HG03571 (cell line): ENCODE results near the gene GJB2.
"Not testable (repeated sequence)": the region's sequence is repeated elsewhere in the genome, so short reads cannot be mapped to it uniquely, and the experiment has no call there.

ENCODE experiments used
- ATAC-seq: cut with Tn5 transposase; IDR thresholded peaks from one replicate; pipeline ENCODE4 v1.9.1; 2021; ENCODE audit not compliant: unreplicated experiment

The GJB2 gene

GRCh38 chr13:20171364-20171763 is 21.4 kb downstream of the GJB2 start:
- ATAC-seq, result no peak

GRCh38 chr13:20170921-20171320 is 21.8 kb downstream of the GJB2 start:
- no peak for ATAC-seq

- ATAC-seq, result no peak
Observed at GRCh38 chr13:20168396-20168795, 24.3 kb downstream of the GJB2 start.

GRCh38 chr13:20165417-20166257 is 27.1 kb downstream of the GJB2 start:
- ATAC-seq, result no peak

GRCh38 chr13:20161951-20162300 is 30.8 kb downstream of the GJB2 start:
- no peak for ATAC-seq

GRCh38 chr13:20161275-20161950 is 31.3 kb downstream of the GJB2 start:
- ATAC-seq, result peak; percentile 48

GRCh38 chr13:20160306-20161274 is 32.1 kb downstream of the GJB2 start, which contains the start of gene GJA3:
TSS of gene GJA3 (minus strand) at chr13:20161052. CDS start at chr13:20143288, 17,764 bp downstream.
- peak; percentile 51 for ATAC-seq

GRCh38 chr13:20159646-20160305 is 33.0 kb downstream of the GJB2 start:
- ATAC-seq, result no peak

GRCh38 chr13:20157151-20157796 is 35.5 kb downstream of the GJB2 start:
- no peak for ATAC-seq

- no peak for ATAC-seq
Observed at GRCh38 chr13:20156702-20157101, 36.0 kb downstream of the GJB2 start.

- ATAC-seq, result not testable (repeated sequence)
Observed at GRCh38 chr13:20153290-20153689, 39.4 kb downstream of the GJB2 start.

- no peak for ATAC-seq
Observed at GRCh38 chr13:20151612-20152011, 41.1 kb downstream of the GJB2 start.

- ATAC-seq, result no peak
Observed at GRCh38 chr13:20151016-20151415, 41.7 kb downstream of the GJB2 start.

- no peak for ATAC-seq
Observed at GRCh38 chr13:20150561-20150960, 42.2 kb downstream of the GJB2 start.

GRCh38 chr13:20149762-20150161 is 43.0 kb downstream of the GJB2 start:
- no peak for ATAC-seq

GRCh38 chr13:20148501-20149183 is 44.1 kb downstream of the GJB2 start:
- no peak for ATAC-seq

GRCh38 chr13:20146381-20146780 is 46.4 kb downstream of the GJB2 start:
- ATAC-seq, result no peak

GRCh38 chr13:20145521-20145920 is 47.2 kb downstream of the GJB2 start:
- ATAC-seq, result no peak

- no peak for ATAC-seq
Observed at GRCh38 chr13:20144141-20144850, 48.4 kb downstream of the GJB2 start.
